HepG2 (cell line): ENCODE measurements around the gene KCTD18. TPM values are rescaled to one million over a fixed set of nuclear protein-coding genes. Genes with fewer than 3 reads are reported as not detected.

Source experiments
- ATRX ChIP-seq: sonication (generic); formaldehyde crosslinking; IDR thresholded peaks from 2 replicates; pipeline ENCODE4 v1.4.0; 2020; ENCODE audit warnings: missing genetic modification reagents, borderline replicate concordance
- CBX1 ChIP-seq: IDR thresholded peaks from one replicate; pipeline ENCODE4 v1.6.1; 2016; ENCODE audit warnings: antibody characterized with exemption, low read depth
- E2F2 ChIP-seq: sonication (generic); formaldehyde crosslinking; IDR thresholded peaks from 2 replicates; pipeline ENCODE4 v1.4.0; 2020; ENCODE audit warnings: missing genetic modification reagents, borderline replicate concordance
- HMG20B ChIP-seq: conservative IDR thresholded peaks from 2 replicates; pipeline ENCODE4 v1.6.1; 2016; ENCODE audit warnings: missing genetic modification reagents, missing compliant biosample characterization
- ISL2 ChIP-seq: sonication (generic); formaldehyde crosslinking; IDR thresholded peaks from 2 replicates; pipeline ENCODE4 v1.5.0; 2020; ENCODE audit warnings: missing genetic modification reagents
- MEF2D ChIP-seq: sonication (generic); formaldehyde crosslinking; IDR thresholded peaks from 2 replicates; pipeline ENCODE4 v1.5.1; 2020; ENCODE audit warnings: mild to moderate bottlenecking, missing genetic modification reagents
- MNT ChIP-seq: fragments of 450-650 bp; IDR thresholded peaks from 2 replicates; pipeline ENCODE4 v1.6.1; 2016
- NFE2L2 ChIP-seq: fragments of 150-350 bp; IDR thresholded peaks from 2 replicates; pipeline ENCODE4 v1.6.1; 2014; ENCODE audit warnings: low read length
- NFIB ChIP-seq: sonication (generic); formaldehyde crosslinking; IDR thresholded peaks from 2 replicates; pipeline ENCODE4 v1.9.0; 2021; ENCODE audit warnings: missing genetic modification reagents, mild to moderate bottlenecking, borderline replicate concordance
- NR2F6 ChIP-seq, 2 experiments: IDR thresholded peaks; 2 replicates each; pipeline ENCODE4 v1.6.1; 2016; ENCODE audit warnings: antibody characterized with exemption in 1 of 2, mild to moderate bottlenecking in 1 of 2
- PHF21A ChIP-seq: sonication (generic); formaldehyde crosslinking; IDR thresholded peaks from 2 replicates; pipeline ENCODE4 v1.5.0; 2020; ENCODE audit warnings: mild to moderate bottlenecking, missing genetic modification reagents
- REL ChIP-seq: sonication (generic); formaldehyde crosslinking; conservative IDR thresholded peaks from 2 replicates; pipeline ENCODE4 v1.8.0; 2022; ENCODE audit warnings: mild to moderate bottlenecking, missing genetic modification reagents, moderate library complexity
- RERE ChIP-seq: IDR thresholded peaks from 2 replicates; pipeline ENCODE4 v1.6.1; 2016; ENCODE audit warnings: low read depth, missing genetic modification reagents, missing compliant biosample characterization
- REXO4 ChIP-seq: sonication (generic); formaldehyde crosslinking; IDR thresholded peaks from 2 replicates; pipeline ENCODE4 v1.8.0; 2022; ENCODE audit warnings: missing genetic modification reagents, mild to moderate bottlenecking, borderline replicate concordance
- SP140L ChIP-seq: sonication (generic); formaldehyde crosslinking; IDR thresholded peaks from 2 replicates; pipeline ENCODE4 v1.4.0; 2020; ENCODE audit warnings: missing genetic modification reagents, borderline replicate concordance
- SUZ12 ChIP-seq: fragments of 150-350 bp; IDR thresholded peaks from 2 replicates; pipeline ENCODE4 v1.6.1; 2014; ENCODE audit warnings: low read depth, low read length
- ZKSCAN5 ChIP-seq: sonication (generic); formaldehyde crosslinking; IDR thresholded peaks from 2 replicates; pipeline ENCODE4 v1.5.1; 2020; ENCODE audit warnings: mild to moderate bottlenecking, missing genetic modification reagents
- ZNF710 ChIP-seq: sonication (generic); formaldehyde crosslinking; IDR thresholded peaks from 2 replicates; pipeline ENCODE4 v1.5.0; 2020; ENCODE audit warnings: mild to moderate bottlenecking, missing genetic modification reagents, borderline replicate concordance
- ZNF777 ChIP-seq: sonication (generic); formaldehyde crosslinking; IDR thresholded peaks from 2 replicates; pipeline ENCODE4 v1.4.0; 2020; ENCODE audit warnings: missing genetic modification reagents
- ZSCAN5A ChIP-seq: sonication (generic); formaldehyde crosslinking; IDR thresholded peaks from 2 replicates; pipeline ENCODE4 v1.8.0; 2022; ENCODE audit warnings: mild to moderate bottlenecking, missing genetic modification reagents, borderline replicate concordance
- polyA plus RNA-seq, 8 experiments: library from polyadenylated mRNA; depleted of rRNA in 3 of 8; stranded (reverse) in 7 of 8; unstranded in 1 of 8; fragments of >200 nt; fragmentation: Illumina TruSeq in 4 of 8; extraction: Trizol in 4 of 8; gene quantifications; 2 replicates each; pipeline versions ENCODE4 v1.2.1 to v1.2.3, GENCODE V29; 2011 to 2016; ENCODE audit warnings: low read depth in 4 of 8, missing spikeins in 1 of 8, mixed read lengths in 1 of 8; ENCODE audit not compliant: insufficient read depth in 1 of 8
- total RNA-seq, 5 experiments: library from RNA; depleted of rRNA; stranded (reverse); fragments of >200 nt; fragmentation: Illumina TruSeq; extraction: Trizol; gene quantifications; 2 replicates each; pipeline ENCODE4 v1.2.3, GENCODE V29; 2016; ENCODE audit warnings: low read depth in 1 of 5

The KCTD18 gene
- total and polyA plus RNA-seq, 2 of the 13 experiments (the other 11 are each of a cell fraction or from before 2014, with no cell fraction given), result 2.2 to 7.1 TPM

DNA sequence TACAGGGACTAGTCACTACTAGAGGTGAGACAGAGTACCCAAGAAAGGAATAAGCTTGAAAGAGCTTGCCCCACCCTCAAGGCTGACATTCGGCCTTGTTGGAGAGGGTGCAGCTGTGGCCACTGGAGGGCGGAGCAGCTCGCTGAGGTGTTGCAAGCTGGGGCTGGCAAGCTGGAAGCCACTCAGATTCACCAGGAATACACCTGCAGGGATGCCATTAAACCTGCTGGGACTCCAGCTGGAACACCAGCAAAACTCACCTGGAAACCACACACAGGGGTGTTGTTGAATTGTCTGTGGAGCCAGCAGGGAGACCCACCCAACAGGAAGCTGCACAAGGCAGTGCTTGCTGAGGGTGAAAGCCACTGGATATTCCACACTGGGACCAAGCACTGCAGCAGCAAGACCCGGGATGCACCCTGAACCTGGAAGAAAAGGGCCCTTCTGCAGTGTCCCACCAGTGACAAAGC, 26.1 kb downstream of the KCTD18 start (continued):
- TF ChIP-seq RERE (CRISPR knock-in tag), result no peak
- TF ChIP-seq HMG20B, result no peak
- no peak for TF ChIP-seq REL (CRISPR knock-in tag)
- TF ChIP-seq ZSCAN5A (CRISPR knock-in tag), result no peak
- no peak for TF ChIP-seq SUZ12
- no peak for TF ChIP-seq MEF2D (CRISPR knock-in tag)
- TF ChIP-seq ZNF777 (CRISPR knock-in tag), result no peak
- TF ChIP-seq SP140L, result no peak
- no peak for TF ChIP-seq ZKSCAN5 (CRISPR knock-in tag)
- TF ChIP-seq NR2F6 (IDR thresholded peaks at IDR 0.05), result no peak
- TF ChIP-seq NR2F6 (CRISPR knock-in tag; IDR thresholded peaks at IDR 0.05), result 0 out of 2 replicates have a peak, but pooled peaks have one; percentile 35
- TF ChIP-seq CBX1, result no peak
- no peak for TF ChIP-seq PHF21A
- no peak for TF ChIP-seq MNT
- TF ChIP-seq E2F2, result no peak
- TF ChIP-seq ATRX (CRISPR knock-in tag), result no peak
- no peak for TF ChIP-seq ZNF710 (CRISPR knock-in tag)
- TF ChIP-seq ISL2, result no peak
- no peak for TF ChIP-seq NFIB (CRISPR knock-in tag)
- TF ChIP-seq NFE2L2, result no peak
- no peak for TF ChIP-seq REXO4 (CRISPR knock-in tag)
